Measurements from ENCODE around the gene LPAR5.

GRCh38 chr12:6653987-6654386 lies 18.2 kb upstream of the LPAR5 start:
- TF ChIP-seq CTCF (IDR thresholded peaks at IDR 0.05) (no peak), POLR2A (IDR thresholded peaks at IDR 0.05) (no peak)

Measured in Peyer's patch (tissue), 4 donors.